Measurements from ENCODE around the gene TMEM167B.

DNA sequence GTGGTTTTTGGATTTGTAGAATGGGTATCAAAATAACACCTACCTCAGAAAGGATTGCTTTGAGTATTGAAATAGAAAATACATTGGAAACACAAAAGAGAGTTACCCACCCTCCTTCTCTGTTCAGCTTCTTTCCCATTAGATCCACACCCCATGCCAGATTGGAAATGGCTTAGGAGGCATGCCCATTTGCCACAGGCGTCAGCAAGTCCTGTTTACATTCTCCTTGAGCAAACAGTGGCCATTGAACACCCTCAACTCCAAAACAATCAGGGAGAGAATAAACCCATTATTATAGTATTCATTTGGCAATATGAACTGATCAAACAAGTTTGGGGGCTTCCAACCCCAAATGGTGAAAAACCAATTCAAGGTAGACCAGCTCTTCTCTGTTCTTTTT lies 25.7 kb downstream of the TMEM167B start:
- TF ChIP-seq, protein P1, sequence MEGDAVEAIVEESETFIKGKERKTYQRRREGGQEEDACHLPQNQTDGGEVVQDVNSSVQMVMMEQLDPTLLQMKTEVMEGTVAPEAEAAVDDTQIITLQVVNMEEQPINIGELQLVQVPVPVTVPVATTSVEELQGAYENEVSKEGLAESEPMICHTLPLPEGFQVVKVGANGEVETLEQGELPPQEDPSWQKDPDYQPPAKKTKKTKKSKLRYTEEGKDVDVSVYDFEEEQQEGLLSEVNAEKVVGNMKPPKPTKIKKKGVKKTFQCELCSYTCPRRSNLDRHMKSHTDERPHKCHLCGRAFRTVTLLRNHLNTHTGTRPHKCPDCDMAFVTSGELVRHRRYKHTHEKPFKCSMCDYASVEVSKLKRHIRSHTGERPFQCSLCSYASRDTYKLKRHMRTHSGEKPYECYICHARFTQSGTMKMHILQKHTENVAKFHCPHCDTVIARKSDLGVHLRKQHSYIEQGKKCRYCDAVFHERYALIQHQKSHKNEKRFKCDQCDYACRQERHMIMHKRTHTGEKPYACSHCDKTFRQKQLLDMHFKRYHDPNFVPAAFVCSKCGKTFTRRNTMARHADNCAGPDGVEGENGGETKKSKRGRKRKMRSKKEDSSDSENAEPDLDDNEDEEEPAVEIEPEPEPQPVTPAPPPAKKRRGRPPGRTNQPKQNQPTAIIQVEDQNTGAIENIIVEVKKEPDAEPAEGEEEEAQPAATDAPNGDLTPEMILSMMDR (IDR thresholded peaks at IDR 0.05): no peak
- TF ChIP-seq POLR2A (IDR thresholded peaks at IDR 0.05): no peak

Data from testis (tissue), 2 donors.